GM10847 (cell line): ENCODE results near the gene ZNF385B.

Source experiments
- POLR2A ChIP-seq: IDR thresholded peaks from 2 replicates; pipeline ENCODE4 v1.6.1; 2011; ENCODE audit not compliant: insufficient read length; ENCODE audit errors: extremely low read depth

ZNF385B gene

DNA sequence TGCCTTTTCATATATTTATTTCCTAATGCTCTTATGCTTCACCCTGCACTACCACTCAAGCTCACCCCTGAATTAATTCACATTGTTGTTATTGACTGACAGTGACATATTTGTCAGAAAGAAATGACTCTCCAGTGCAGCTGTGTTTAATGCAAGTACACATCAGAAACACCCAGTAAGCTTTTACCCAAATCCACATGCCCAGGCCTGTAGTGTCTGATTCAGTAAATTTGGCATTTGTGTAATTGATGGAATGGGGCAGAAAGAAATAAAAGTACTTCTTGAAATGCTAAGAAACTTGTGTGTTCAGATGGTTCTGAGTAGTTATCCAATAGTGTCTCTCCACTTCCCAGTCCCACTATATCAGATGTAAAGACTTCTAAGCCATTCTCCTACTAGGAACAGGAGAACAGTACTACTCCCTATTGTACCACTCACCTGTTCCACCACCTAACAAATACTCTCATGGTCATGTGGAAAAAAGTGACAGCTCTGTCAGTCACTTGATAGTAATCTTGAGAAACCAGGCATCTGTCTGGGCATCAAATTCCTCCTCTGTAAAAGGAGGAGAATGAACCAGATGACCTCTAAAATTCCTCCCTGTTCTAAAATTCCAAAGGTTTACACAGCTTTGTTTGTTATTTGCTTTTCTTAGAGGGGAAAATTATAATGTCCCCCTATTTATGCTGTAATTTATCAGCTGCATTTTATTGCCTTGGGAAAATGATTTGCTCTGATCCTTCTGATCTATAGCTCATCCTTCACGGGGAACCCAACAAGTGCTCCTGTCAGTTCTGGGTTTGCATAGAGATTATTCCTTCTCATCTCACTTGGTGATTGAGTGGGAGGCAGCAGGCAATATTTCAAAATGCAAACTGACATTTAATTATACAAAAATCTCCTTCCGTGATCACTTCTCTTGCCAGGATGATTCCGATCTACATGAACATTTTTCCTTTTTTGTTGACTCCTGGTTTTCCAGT lies 70.9 kb downstream of the ZNF385B start:
- no peak for TF ChIP-seq POLR2A

DNA sequence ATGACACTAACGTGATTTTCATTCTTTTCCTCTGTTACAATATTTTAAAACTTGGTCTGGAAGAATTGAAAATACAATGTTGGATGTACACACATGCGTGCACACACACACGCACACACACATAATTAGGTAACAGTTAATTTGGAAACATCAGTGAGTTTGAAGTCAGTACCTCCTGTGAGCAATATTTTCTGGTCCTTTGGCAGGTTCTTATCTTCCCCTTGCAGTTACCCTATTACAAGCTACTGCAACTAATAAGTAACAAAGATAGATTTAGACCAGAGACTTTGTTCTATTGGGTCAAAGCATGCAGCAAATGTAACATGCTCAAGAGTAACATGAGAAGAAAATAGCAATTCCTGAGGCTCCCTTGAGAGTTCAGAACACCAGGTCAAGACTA lies 73.3 kb downstream of the ZNF385B start:
- no peak for TF ChIP-seq POLR2A

DNA sequence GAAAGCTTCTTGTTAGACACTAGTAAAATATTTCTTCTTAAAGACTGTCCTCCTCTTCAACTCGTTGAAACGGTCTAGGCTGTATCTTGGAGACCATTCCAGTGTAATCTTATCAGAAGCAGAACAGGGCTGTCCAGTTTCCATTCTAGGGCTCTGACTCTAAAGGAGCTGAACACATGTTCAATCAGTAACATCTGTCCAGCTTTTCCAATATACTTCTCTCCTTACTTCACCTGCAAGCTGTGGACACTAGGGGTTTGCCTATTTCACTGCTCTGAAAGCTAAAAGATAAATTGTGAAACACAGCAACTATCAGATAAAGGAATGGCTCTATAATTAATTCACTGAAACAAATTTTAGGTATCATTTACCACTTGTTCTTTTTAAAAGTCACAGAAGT lies 73.8 kb downstream of the ZNF385B start:
- no peak for TF ChIP-seq POLR2A

DNA sequence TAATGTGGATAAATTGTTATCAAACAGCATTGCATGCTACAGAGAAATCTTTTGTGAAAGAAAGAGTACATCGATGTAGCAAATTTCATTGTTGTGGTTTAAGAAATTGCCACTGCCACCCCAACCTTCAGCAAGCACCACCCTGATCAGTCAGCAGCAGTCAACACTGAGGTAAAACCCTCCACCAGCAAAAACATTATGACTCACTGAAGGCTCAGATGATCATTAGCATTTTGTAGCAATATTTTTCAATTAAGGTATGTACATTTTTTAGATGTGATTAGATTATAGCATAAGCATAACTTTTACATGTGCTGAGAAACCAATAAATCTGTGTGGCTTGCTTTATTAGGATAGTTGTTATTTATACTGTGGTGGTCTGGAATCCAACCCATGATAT lies 75.5 kb downstream of the ZNF385B start:
- TF ChIP-seq POLR2A, result no peak

DNA sequence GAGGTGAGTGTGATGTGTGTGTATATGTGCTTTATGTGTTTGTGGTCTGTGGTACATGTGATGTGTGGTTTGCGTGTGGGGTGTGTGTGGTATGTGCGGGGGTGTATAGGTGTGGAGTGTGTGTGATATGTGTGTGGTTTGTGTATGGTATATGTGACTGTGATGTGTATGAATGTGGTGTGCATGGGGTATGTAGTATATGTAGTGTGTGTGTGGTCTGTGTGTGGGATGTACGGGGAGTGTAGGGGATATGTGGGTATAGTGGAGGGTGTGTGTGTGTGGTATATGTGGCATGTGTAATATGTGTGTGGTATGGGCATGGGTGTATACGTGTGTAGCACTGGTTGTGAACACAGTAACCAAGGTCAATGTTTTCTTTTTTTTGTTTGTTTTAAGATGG lies 87.4 kb downstream of the ZNF385B start:
- TF ChIP-seq POLR2A, result no peak

DNA sequence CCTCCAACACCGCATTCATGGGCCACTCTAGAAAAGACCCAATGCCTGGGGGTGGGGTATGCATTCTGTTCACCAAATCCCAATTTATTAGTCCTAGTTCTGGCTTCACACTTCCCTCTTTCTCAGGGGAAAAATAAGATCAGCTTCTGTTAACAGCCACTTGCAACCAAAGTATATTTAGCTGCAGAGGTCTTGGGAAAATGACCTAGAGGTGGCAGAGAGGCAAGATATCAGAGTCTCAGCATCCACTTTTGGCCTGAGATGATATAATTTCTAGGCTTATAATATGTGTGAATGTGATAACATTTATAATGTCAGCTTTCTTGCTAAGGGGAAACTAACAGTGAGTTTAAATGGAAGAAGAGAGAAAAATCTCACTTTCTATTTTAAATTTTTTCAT lies 89.1 kb downstream of the ZNF385B start:
- no peak for TF ChIP-seq POLR2A

DNA sequence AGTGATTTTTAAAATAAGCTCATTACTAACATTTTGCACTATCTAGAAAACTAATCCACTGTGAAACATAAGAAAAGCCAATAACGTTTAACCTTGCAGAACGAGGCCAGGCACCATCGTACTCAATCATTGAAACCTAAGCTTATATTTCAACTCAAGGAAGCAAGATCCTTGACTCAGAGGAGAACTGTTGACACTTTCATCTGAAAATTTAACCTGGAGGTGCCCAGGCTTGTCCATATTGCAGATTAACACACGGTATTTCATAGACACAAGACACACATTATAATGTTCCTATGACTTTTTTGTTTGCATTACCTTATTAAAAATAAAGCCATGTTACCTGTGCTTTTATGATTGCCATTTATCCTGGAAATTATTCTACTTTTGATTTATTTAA lies 89.6 kb downstream of the ZNF385B start:
- TF ChIP-seq POLR2A, result no peak

DNA sequence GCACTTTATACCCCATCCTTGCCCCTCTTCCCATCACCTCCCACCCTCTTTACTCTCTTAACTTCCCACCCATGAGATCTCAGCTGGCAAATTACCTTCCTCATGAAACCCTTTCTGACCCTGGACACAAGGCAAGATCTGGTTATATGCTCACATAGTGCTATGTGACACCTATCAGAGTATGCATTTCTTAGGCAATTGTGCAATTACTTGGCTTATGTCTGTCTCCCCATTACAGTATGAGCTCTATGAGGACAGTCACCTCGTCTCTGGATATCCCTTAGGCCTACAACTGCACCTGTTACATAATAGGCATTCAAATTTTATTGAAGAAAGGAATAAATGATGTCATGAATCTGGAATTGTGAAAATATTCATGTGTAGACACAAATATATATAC lies 91.4 kb downstream of the ZNF385B start:
- no peak for TF ChIP-seq POLR2A

DNA sequence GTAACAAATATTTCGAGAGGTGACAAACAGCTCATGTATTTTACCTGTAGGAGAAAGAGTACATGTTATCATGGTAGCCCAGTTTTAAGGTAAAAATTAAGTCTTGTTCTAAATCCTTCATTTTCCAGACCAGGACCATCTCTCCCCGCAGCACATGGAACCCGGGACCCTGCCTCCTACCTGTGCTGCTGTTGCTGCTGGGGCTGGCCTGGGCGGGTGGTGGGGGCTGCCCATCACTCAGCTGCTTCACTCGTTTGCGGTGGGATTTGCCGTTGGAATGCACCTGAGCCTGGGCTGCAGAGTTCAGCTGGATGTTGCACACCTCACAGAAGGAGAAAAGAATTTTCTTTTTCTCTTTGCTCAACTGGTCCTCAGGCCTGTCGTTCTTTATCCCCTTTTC lies 92.1 kb downstream of the ZNF385B start:
- TF ChIP-seq POLR2A, result no peak

DNA sequence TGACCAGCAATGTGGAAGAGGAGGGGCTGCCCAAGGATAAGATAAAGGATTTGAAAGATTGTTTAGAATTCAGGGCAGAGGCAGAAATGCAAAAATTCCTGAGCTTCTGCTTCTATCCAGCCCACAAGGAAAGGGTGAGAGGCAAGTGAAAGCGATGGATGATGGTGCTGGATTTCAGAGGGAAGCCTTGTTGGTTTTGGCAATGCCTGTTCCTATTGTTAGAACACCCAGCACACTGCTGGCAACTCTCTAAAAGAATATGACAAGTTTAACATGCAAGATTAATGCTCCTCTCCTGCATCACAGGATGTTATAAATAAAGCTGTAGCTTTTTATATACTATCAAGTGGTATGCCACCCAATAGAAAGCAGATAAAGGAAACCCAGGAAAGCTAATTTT lies 92.6 kb downstream of the ZNF385B start:
- TF ChIP-seq POLR2A, result no peak

DNA sequence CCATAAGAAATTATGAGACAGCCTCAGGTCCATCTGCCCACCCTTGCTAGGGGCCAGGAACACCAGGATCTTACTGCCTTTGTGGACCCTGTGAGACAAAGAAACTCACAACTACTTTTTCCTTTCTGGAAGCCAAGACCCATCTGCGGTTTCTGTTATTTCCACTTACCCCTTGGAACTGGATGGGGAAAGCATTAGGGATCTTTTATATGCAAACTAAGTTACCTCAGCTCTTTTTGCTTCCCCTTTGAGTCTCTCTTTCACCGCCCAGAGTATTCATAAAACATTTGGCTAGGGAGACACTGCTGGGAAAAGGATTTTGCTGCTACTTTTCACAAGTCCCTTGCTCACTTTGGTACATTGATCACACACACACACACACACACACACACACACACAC lies 95.7 kb downstream of the ZNF385B start:
- no peak for TF ChIP-seq POLR2A

DNA sequence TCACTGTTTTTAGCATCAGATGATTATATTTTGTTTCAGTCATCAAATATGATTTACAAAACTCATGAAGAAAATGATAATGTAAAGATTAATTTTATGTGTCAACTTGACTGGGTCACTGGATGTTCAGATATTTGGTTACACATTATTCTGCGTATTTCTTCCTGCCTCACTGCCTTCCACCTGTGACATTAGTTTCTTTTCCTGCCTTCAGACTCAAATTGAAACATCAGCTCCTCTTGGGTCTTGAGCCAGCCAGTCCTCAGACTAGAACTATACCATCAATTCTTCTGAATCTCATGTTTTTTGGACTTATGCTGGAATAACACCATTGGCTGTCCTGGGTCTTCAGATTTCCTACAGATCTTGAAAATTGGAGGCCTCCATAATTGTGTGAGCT lies 96.7 kb downstream of the ZNF385B start:
- TF ChIP-seq POLR2A, result no peak

DNA sequence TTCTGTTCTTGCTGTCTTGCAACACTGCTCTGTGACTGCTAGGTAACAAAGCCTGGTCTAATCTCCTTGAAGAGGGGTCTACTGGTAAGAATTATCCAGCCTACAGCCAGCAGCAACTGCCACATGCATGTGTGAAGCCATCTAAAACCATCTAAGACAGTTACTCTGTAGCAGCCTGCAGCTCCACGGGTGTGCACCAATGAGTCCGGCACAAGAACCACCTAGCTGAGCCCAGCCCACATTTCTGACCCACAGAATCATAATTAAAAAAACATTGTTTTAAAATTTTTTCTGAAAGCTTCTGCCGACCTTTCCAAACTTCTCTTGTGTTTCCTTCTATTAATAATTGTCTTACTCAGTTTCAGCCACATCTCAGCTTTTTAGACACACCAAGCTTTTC lies 102.8 kb downstream of the ZNF385B start:
- no peak for TF ChIP-seq POLR2A

DNA sequence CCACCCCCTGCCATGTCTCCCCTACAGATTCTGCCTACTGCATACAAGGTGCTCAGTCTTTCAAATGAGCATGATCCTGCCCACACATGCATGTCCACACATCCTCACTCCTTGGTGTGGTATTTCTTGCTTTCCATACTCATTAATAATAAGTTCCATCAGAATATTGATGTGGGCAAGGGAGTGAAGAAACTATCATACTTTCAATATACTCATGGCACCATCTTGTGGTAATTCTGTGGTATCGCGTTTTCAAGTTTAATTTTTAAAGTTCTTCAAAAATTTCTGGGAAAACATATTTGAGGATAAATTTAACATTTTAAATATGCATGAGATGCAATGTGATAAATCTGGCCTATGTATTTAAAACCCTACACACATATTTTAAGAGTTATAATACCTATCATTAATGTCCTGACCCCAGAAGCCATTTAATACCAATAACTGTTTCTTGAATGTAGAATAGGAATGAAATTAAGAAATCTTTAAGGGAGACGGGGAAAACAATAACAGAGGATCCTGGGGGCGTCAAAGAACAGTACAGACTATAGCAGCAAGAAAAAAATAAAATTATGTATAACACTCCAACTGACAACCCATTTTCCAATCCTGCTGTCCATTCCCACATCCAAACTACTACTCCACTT lies 110.1 kb downstream of the ZNF385B start:
- no peak for TF ChIP-seq POLR2A

DNA sequence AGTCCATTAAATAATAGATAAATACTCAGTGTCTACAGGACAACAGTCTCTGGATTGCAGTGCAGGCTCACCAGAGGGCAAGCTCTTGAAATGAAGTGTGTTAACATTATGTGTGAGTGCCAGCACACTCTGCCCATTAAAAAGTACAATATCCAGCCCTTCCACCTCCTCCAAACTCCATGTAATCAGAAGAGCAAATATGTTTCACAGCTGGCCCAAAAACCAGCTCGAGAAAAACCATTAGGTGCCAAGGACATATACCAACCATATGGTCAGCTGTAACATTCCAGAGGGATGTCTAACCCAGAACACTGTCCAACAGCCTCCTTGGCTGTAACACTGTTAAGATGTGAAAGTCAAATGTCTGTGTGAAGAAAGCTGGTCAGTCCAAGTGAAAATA lies 112.2 kb downstream of the ZNF385B start:
- TF ChIP-seq POLR2A, result no peak

DNA sequence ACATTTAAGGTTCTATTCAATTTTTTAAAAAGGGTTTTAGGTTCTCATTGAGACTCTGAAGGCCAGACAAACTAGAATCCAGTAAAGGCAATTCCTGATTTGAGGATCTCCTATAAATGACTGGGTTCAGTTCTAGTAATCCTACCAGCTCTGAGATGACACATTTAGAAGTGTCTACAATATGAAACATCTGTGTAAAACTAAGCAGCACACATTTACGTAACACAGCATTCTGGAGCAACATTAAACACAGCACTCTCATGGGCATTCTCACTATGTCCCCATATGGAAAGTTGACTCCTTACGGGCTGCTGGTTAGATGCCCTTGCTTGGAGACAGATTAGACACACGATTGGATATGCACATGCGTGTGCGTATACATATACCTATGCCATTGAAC lies 114.4 kb downstream of the ZNF385B start:
- TF ChIP-seq POLR2A, result no peak

DNA sequence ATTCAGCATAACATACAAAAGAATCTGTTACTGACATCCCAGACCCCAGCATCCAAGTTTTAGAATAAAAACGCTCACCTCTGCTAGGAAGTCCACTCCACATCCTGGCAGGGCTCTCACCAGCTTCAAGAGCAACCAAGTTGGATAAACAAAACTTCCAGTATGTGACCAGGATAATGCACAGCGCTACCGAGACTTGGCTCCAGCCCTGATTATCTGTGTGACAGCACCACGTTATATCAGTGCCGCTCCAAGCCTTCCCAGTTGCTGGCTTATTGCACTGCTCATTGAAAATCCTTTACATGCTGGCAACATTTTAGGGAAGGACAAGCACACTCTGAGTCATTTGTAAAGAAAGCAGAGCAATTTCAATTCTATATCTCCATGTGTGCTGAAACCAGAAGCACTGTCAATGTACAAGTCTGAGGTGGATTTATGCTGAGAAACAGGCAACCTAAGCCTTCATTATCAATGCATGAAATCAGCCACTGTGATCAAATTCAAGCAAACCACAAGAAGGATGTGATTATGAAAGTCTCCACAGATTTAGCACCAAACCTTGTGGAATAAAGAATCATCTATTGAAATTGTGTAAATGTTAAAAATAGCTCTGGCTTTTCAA lies 115.7 kb downstream of the ZNF385B start:
- TF ChIP-seq POLR2A, result no peak

DNA sequence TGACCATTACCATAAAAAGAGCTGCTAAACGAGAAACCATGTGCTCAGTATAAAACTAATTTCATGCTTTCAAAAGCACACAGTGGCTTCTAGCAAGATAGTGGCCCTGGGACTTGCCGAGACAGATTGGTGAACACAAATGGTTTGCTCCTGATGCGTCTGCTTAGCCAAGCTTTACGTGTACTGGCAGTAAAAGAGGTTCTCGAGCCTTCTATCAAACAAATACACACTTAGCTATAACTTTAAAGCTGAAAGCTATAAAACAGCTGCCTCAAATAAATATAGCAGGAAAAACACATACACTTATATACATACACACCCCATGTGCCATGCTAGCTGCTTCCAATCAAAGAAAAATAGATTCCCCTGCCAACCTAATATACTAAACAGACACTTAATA lies 117.0 kb downstream of the ZNF385B start:
- TF ChIP-seq POLR2A, result no peak
